Ishikawa (cell line): ENCODE results near the gene TMEM209.

ENCODE experiments used
- EGR1 ChIP-seq: IDR thresholded peaks from 2 replicates; pipeline ENCODE4 v1.6.1; 2012
- MAX ChIP-seq: IDR thresholded peaks from 2 replicates; pipeline ENCODE4 v1.6.1; 2012

GRCh38 chr7:130131191-130131834 lies 73.9 kb downstream of the TMEM209 start:
- TF ChIP-seq EGR1 = no peak
- TF ChIP-seq MAX = no peak
